ENCODE measurements around the gene CEMIP2.
A peak's percentile ranks its signal among the peaks of the same experiment; 100 is the strongest.
"Not testable (repeated sequence)": the region's sequence is repeated elsewhere in the genome, so short reads cannot be mapped to it uniquely, and the experiment has no call there.

CEMIP2 gene, protein sequence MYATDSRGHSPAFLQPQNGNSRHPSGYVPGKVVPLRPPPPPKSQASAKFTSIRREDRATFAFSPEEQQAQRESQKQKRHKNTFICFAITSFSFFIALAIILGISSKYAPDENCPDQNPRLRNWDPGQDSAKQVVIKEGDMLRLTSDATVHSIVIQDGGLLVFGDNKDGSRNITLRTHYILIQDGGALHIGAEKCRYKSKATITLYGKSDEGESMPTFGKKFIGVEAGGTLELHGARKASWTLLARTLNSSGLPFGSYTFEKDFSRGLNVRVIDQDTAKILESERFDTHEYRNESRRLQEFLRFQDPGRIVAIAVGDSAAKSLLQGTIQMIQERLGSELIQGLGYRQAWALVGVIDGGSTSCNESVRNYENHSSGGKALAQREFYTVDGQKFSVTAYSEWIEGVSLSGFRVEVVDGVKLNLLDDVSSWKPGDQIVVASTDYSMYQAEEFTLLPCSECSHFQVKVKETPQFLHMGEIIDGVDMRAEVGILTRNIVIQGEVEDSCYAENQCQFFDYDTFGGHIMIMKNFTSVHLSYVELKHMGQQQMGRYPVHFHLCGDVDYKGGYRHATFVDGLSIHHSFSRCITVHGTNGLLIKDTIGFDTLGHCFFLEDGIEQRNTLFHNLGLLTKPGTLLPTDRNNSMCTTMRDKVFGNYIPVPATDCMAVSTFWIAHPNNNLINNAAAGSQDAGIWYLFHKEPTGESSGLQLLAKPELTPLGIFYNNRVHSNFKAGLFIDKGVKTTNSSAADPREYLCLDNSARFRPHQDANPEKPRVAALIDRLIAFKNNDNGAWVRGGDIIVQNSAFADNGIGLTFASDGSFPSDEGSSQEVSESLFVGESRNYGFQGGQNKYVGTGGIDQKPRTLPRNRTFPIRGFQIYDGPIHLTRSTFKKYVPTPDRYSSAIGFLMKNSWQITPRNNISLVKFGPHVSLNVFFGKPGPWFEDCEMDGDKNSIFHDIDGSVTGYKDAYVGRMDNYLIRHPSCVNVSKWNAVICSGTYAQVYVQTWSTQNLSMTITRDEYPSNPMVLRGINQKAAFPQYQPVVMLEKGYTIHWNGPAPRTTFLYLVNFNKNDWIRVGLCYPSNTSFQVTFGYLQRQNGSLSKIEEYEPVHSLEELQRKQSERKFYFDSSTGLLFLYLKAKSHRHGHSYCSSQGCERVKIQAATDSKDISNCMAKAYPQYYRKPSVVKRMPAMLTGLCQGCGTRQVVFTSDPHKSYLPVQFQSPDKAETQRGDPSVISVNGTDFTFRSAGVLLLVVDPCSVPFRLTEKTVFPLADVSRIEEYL (N-terminal part only)

DNA sequence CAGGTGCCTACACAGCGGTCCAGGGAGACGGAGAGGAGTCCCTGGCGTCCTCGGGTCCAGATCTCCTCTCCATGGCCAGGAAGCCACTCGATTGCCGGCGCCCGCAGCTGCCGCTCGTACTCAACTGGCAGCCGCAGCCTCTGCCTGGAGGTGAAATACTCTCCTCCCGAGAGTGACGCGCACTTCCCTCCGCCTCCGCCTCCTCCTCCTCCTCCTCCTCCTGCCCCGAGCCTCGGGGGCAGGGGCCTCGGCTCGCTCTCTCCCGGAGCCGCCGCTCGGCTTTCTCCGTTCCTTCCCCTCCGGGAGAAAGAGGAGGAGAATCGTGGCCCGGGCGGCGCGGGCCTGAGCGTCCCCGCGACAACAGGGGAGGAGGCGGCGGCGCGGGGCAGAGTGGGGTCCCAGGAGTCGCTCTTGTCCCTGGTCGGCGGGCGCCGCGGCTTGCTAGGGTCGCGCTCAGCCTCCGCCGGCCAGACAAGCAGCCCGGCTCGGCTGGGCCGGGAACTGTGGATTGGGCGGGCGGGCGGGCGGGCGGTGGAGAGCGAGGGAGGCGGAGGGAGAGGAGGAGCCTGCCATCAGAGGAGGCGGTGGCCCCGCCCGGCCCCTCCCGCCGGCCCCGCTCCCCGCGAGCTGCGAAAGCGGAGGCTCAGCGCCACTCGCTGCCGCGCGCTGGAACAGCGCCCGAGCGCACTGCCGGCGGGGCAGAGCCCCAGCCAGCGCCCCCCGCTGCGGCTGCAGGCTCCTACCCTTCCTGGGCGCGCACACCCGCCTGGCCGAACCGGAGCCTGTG lies at the start of gene CEMIP2:
TSS of gene CEMIP2 (minus strand) at position 126 of the 787 bp plus-strand sequence. CDS start 18,140 bp downstream, outside the sequence.
- DNase-seq, result peak; percentile 80

DNA sequence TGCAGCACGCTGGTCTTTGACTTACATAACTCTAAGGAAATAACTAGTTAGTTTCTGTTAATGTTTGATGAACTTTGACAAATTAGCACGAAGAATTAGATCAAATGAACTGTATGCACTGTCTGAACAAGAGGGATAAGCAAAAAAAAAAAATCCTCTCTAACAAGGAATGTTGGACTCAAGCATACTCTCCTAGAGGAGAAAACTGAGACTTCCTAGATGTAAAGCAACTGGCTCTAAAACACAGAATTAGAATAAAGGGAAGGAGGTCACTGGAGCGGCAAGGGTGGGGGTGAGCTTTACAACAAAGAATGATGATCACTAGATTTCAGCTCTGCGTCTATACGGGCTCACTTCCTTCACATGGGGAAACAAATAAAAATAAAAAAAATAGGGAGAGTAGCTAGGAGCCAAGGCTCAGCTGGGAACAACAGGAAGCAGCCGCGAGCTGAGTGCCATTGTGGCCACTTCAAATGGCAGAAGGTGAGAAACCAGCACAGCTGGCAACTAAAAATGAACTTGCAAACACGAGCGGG lies 48.7 kb upstream of the CEMIP2 start:
- peak; percentile 71 for DNase-seq

DNA sequence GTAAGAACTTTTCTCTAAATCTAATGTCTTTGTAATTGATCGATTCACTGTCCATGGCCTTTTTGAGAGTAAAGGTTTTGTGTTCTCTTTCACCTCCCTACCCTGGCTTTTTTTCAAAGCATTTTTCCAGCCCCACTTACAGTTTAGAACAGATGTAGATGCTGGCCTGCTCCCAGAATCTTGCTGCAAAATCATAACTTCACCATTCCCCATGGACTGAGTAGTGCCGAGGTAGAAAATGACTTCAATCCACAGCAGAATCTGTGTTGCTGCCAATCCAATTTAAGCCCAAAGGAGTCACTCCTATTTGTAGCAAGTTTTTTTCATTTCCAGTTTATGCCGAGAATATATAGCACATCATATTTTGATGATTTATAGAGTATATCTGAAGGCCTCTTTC lies 46.5 kb upstream of the CEMIP2 start:
- DNase-seq, result no peak

GRCh38 chr9:71814226-71814625 lies 45.9 kb upstream of the CEMIP2 start:
- DNase-seq, result no peak

- no peak for DNase-seq
These were observed 44.1 kb upstream of the CEMIP2 start for GRCh38 chr9:71812385-71812784.

DNA sequence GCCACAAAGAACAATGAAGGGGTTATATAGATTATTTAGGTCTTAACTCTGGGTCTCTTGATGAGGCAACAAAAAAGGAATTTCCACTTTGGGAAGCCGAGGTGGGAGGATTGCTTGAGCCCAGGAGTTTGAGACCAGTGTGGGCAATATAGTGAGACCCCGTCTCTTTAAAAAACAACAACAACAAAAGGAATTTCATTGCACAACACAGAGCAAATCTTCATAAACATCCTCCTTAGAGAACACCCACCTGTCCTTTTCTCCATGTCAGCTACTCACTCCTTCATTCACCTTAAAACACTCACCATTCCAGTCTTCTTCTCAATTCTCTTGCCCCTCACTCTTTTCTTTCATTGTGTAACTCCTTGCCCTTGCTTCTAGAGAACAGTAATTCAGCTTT lies 39.8 kb upstream of the CEMIP2 start:
- DNase-seq, result no peak

GRCh38 chr9:71806901-71807307 lies 38.6 kb upstream of the CEMIP2 start:
- peak; percentile 86 for DNase-seq

DNA sequence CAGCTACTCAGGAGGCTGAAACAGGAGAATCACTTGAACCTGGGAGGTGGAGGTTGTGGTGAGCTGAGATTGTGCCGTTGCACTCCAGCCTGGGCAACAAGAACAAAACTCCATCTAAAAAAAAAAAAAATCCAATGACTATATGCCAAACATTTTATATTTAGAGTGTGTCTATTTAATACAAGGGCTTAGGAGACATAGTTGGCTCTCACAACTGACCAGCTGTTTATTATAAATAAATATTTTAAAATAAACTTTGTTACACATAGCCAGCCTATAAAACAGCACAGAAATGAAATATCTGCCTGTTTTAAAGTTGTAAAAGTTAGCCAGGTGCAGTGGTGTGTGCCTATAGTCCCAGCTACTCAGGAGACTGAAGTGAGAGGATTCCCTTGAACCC lies 36.8 kb upstream of the CEMIP2 start:
- DNase-seq, result not testable (repeated sequence)

DNA sequence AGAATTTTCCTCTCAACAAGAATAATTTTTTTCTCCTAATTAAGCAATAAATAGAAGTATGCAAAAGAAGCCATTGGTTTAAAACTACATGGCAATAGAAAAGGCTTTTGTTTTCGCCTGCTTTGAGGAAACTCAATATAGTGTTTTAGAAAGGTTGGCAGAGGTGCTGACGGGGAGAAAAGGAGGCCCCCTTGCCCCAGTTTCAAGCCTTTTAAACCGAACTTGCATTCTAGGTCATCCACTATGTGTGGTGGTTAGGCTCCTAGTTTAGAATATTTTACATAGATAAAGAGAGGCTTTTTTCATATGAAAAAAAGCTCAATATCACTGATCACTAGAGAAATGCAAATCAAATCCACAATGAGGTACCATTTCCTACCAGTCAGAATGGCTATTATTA lies 33.5 kb upstream of the CEMIP2 start:
- DNase-seq, result no peak

- no peak for DNase-seq
These were observed 29.0 kb upstream of the CEMIP2 start for GRCh38 chr9:71797266-71797665.

- DNase-seq, result no peak
These were observed 27.9 kb upstream of the CEMIP2 start for GRCh38 chr9:71796100-71796767.

- no peak for DNase-seq
These were observed 26.9 kb upstream of the CEMIP2 start for GRCh38 chr9:71795097-71795813.

DNA sequence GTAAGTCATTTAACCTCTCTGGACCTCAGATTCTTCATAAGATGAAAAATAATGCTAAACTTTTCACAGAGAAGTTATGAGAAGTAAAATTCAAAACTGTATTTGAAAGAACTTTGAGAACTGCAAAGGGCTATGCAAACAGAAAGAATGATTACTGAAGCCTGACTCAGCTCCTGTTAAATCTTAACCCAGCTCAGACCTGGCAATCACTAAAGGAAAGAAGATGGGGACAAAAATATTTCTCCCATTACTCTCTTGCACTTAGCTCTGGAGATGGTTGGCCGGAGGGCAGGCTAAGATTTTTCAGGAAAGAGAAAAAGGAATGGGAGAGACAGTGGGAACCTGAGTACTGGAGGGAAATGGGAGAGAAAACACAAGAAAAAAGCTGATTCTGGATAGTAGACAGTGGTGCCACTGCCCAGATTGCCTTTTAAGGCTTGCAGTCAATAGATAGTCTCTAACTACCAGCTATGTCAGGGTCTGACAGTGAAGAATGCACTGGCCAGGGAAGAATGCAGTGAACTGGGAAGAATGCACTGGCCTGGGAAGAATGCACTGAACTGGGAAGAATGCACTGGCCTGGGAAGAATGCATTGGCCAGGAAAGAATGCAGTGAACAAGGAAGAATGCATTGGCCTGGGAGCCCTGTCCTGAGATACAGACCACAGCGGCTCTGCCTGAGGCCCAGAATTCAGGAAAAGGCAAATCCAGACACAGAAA lies 25.2 kb upstream of the CEMIP2 start:
- DNase-seq, result no peak

DNA sequence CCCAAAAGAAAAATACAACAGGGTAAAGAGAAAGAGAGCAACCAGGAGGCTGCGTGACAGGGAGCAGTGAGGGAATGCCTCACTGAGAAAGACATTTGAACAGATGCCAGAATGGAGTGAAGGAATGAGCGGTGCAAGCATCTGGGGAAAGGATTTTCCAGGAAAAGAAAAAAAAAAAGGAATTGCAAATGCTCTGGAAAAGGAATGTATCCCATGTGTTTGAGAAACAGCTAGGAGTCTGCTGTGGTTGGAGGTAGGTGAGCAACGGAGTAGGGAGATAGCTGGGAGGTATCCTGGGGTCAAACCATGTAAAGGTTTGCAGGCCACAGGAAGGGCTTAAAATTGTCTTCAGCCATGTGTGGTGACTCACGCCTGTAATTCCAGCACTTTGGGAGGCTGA lies 23.6 kb upstream of the CEMIP2 start:
- no peak for DNase-seq

- DNase-seq, result no peak
These were observed 22.0 kb upstream of the CEMIP2 start for GRCh38 chr9:71790296-71790695.

- no peak for DNase-seq
These were observed 14.8 kb upstream of the CEMIP2 start for GRCh38 chr9:71783120-71783523.

- no peak for DNase-seq
These were observed 13.1 kb upstream of the CEMIP2 start for GRCh38 chr9:71781391-71781790.

DNA sequence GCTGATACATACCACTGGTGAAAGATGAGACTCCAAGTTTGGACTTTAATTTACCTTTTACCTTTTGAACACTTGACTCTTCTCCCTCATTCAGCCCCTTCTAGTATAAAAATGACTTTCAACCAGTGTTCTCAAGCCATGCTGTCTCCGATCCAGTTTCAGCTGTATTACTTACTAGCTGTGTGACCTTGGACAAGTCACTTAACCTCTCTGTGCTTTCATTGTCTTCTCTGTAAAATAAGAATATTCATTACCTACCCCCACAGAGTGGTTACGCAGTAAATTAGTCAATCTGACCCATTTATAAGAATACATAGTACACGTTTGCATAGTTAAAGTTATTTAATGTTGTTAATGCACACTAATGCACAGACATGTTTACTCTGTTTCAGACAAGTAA lies 12.6 kb upstream of the CEMIP2 start:
- DNase-seq, result no peak

- no peak for DNase-seq
These were observed 9.8 kb upstream of the CEMIP2 start for GRCh38 chr9:71778085-71778484.

DNA sequence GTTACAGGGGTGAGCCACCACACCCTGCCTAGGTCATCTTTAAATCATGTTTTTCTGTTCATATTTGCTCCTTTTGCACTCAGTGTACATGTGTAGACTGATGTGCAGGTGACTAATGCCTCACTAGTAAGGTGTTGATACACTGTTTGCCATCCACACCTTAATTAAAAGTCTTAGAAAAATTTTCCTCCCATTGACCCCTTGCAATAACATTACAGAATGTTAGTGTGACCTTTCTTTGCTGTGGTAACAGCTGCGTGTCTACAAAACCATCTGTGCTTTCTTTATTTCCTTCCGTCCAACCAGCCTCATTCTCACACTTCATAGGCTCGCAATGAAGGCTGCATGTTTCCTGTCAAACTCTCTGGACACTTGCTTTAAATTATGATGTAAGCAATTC lies 6.6 kb upstream of the CEMIP2 start:
- no peak for DNase-seq
